Activated T-cell treated with anti-CD3 and anti-CD28 coated beads, Interleukin-2, amount 50 U/mL, for 24 hours (primary cell): ENCODE data around the gene UGT2B7.

Source experiments
- DNase-seq: peaks from one replicate; pipeline ENCODE4 v3.0.0-alpha.2; 2020
- H3K27ac Mint-ChIP-seq: 2 replicates; pipeline ENCODE4 v1.8.0; 2020; ENCODE audit warnings: mild to moderate bottlenecking, mixed read lengths
- H3K27me3 Mint-ChIP-seq: 2 replicates; pipeline ENCODE4 v1.8.0; 2020; ENCODE audit warnings: mixed read lengths
- H3K36me3 Mint-ChIP-seq: 2 replicates; pipeline ENCODE4 v1.8.0; 2020; ENCODE audit warnings: low read depth, mixed read lengths
- H3K4me1 Mint-ChIP-seq: 2 replicates; pipeline ENCODE4 v1.8.0; 2020; ENCODE audit warnings: low read depth, mixed read lengths
- H3K4me3 Mint-ChIP-seq: 2 replicates; pipeline ENCODE4 v1.8.0; 2020; ENCODE audit warnings: mild to moderate bottlenecking, moderate library complexity, mixed read lengths
- H3K9me3 Mint-ChIP-seq: 2 replicates; pipeline ENCODE4 v1.8.0; 2020; ENCODE audit warnings: mixed read lengths

UGT2B7 gene

GRCh38 chr4:69156913-69157312 is 60.6 kb downstream of the UGT2B7 start:
- Mint-ChIP-seq H3K27ac (no peak overlapping the region), H3K4me3 (no peak overlapping the region), H3K9me3 (no peaks in the 10 kb centered on the region), H3K36me3 (no peaks in the 10 kb centered on the region), H3K27me3 (no peaks in the 10 kb centered on the region), H3K4me1 (no peaks in the 10 kb centered on the region)
- no peak for DNase-seq
